GM21723 (cell line): ENCODE data around the gene CTXND1.
A peak's percentile ranks its signal among the peaks of the same experiment; 100 is the strongest.
"Not testable (repeated sequence)": the region's sequence is repeated elsewhere in the genome, so short reads cannot be mapped to it uniquely, and the experiment has no call there.

Experiments
- ATAC-seq: cut with Tn5 transposase; IDR thresholded peaks from one replicate; pipeline ENCODE4 v1.9.1; 2021; ENCODE audit warnings: mild to moderate bottlenecking, moderate library complexity; ENCODE audit not compliant: unreplicated experiment

The CTXND1 gene

DNA sequence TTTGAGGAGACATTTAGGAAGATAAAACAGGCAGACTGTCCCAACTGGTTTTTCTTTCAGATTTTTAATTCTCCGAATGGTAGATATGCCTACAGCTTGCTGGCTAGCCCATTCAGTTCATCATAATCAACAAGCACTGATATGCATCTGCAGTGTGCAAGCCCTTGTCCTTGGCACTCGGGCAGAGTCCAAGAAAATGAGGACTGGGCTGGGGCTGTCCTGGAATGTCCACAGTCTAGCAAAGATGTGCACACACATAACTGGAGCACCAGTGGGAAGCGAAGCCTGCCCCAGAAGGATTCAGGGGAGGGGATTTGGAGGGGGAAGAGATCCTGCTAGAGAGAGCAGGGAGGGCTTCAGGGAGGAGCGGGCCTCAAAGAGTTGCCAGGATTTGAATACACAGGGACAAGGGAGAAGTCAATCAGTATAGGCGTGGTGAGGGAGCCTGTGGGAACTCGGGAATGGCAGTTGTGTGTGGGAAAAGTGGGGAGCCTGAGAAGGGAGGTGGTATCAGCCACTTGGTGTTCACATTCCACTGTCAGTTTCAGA, 90.5 kb downstream of the CTXND1 start:
- ATAC-seq, result no peak

- ATAC-seq, result peak; percentile 81
Observed at GRCh38 chr15:80160570-80161156, 91.3 kb downstream of the CTXND1 start.

DNA sequence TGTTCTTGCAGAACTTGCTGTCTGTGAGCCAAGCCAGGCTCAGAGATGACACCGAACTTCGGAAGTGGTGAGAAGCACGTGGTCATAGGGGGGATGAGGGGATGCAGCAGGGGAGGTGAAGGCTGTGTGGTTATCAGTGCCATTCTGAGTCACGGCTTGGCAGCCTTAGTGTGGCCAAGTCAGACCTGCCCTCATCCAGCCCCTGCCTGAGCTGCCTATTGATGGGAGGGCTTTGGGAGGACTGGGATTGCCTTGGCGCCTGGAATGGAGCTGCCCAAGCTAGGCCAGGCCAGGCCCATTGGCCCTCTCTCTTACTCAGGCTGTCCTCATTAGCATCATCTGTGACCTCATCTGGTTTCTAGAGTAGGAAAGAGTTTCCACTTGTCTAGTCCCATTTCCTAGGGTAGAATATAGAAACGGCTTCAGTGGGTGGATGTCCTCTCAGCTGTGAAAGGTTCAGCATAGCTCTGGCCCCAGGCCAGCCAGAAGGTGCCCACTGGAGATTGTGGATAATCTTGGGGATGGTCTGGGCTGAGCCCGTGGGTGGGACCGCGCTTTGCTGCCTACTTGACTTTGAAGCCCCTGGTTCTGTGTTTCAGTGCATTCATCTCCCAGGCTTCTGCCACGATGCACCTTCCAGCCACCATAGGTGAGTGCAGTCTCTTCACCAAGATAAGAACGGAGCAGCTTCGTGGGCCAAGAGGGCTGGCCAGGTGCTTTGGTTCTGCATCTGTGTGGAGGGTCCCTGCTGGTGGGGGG, 92.0 kb downstream of the CTXND1 start:
- no peak for ATAC-seq

DNA sequence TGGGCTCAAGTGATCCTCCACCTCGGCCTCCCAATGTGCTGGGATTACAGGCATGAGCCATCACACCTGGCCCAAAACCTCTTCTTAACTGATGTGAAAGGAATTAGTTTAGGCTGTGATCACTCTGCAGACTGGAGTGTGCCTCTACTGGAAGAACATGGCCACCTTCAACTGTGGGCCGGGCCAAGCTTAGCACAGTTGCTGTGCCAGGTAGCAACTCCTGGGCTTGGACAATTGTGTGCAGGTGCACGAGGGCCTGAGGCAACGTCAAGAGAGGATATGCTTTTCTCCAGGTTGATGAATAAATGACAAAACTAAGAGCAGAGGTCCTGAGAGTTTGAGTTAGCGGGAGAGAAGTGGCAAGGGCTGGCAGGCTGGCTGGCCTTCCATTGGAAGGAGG, 92.7 kb downstream of the CTXND1 start:
- ATAC-seq, result no peak

DNA sequence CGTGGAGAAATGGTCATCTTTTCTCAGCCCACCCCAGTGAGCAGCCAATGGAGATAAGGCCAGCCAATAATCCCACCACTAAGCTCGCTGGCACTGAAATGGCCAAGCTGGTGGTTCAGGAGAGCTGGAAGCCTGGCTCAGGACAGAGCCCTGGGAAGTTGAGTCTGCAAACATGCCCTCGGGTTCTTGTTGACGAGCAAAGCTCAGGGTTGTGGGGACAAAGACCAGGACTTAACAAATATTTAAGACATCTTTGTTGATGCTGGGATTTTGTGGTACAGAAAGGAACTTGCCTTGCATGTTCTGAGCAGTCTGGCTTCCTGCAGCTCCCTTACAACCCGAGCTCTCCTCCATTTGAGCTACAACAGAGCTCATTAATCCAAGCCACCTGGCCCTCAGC, 94.8 kb downstream of the CTXND1 start:
- ATAC-seq, result no peak

DNA sequence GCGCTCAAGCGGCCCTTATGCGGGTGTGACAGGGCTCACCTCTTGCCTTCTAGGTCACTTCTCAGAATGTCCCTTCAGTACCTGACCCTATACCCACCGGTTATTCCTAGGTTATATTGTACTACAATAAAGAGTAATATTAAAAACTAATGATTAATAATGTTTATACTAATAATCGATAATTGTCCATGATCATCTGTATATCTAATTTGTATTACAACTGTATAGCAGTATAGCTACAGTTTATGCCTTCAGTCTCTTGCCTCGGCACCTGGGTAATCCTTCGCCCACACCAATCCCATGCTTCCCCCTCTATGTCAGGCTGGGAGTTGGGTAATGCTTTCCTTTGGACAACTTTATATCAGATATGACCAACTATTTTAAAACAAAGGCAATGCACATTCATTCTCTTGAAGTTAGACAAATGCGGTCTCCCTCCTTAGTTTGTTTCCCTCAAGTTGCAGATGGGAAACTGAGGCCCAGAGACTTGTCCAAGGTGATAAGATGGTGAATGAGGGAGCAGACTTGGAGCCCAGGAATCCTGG, 95.8 kb downstream of the CTXND1 start:
- no peak for ATAC-seq

- not testable (repeated sequence) for ATAC-seq
Observed at GRCh38 chr15:80155378-80156175, 96.4 kb downstream of the CTXND1 start.

DNA sequence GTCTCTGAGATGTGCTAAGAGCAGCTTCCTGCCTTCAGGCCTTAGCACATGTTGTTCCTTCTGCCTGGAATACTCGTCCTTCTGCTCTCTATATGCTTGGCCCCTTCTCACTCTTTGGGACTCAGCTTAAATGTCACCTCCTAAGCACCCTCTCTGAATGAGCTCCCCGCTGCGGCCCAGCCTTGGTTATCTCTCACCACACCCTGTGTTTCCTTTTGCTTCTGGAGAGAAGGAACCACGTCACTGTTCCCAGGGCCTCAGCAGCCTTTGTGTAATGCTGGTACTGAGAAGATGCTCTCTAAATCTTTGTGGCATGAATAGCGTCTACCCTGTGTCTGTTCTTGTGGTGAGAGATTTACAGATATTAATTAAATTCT, 97.0 kb downstream of the CTXND1 start:
- ATAC-seq, result no peak

DNA sequence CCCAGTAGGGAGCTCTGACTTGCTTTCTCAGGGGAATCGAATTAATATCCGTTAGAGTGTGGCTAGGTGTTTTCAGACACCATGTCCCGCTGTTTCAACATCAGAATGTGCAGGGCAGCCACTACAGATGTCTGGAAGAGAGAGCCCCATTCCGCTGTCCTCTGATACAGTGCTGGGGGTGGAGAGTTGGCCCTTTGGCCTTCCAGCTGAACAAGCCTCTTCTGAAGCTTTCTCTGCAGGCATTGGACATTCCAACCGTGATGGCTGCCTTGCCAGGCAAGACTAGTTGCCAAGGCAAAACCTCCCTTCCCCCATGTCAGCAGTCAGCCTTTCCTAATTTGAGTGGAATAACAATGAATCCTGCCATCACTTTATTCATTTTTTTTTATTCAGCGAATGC, 97.7 kb downstream of the CTXND1 start:
- ATAC-seq, result no peak

DNA sequence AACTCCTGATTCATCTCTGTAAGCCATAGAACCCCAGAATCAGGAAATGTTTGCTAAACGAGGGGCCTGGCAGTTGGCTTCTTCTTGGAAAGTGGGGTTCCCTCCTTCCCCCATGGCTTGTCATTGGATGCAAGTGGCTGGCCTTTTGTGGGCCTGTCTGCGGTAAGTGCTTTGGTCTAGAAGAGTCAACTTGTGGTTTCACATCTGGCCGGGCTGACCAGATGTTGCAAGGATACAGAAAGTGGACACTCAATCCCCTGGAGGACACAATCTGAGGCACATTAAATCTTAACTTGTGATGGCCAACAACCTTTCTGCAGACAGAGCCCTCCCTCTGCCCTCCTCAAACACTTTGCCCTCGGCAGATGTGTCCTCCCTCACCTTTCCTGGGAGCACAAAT, 98.1 kb downstream of the CTXND1 start:
- ATAC-seq, result no peak

- peak; percentile 63 for ATAC-seq
Observed at GRCh38 chr15:80152896-80153876, 98.8 kb downstream of the CTXND1 start, which contains the start of gene FAH. Gene FAH, plus strand, starts transcription at chr15:80152999. Its CDS starts 56 bp downstream, at chr15:80153055.

DNA sequence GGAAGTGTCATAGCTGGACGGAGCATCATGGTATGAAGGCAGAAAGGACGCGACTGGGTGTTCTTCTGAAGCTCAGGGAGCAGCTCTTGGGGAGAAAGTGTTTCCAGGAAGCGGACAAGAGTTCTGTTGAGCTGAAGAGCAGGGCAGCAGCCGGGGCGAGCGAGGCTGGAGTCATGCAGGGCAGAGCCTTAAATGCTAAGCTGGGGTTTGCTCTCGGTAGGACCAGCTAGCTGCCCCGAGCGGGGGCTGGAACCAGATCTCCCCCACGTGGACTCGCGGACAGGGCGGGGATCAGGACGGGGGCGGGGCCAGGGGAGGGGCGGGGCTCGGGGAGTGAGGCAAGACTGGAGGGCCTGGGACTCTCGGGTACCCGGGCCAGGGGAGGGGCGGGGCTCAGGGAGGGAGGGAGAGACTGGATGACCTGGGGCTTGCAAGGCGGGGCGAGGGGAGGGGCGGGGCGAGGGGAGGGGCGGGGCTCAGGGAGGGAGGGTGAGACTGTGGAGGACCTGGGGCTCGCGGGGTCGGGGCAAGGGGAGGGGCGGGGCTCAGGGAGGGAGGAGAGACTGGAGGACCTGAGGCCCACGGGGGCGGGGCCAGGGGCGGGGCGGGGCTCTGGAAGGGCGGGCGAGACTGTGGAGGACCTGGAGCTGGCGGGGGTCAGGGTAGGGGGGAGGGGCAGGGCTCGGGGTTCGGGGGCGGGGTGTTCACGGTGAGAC, 99.7 kb downstream of the CTXND1 start:
- peak; percentile 60 for ATAC-seq

DNA sequence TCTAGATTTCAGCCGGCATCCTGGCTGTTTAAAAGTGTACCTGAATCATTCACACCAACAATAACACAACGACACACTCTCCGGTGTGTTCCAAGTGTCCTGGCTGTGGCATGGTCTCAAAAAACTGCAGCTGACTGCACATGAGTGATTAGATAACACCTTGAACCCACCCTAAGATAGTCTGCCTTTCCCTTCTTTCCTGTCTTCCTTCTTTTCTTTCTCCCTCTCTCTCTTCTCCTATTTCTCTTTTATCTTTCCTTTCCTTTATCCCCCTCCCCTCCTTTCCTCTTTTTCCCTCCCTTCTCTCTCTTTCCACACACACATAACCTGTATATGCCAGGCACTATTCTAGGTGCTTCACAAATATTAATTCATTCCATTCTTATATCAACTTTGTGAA, 100.4 kb downstream of the CTXND1 start:
- no peak for ATAC-seq

DNA sequence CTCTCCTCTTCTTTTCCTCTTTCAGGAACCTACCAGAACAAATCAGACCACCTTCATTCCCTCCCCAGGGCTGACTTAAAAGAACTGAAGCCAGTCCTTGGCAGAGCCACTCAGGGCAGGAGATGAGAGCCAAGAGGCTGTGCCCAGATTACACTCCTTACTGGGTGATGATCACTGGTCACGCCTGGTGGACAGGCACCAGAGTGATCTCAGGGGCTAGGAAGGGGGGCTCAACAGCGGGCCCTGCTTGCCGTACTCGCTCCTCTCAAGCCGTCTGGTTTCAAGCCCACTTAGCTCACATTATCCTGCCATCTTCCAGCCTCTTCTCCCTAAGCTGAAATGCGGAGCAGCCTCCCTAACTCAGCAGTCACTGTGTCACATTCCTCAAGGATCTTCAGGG, 100.9 kb downstream of the CTXND1 start:
- ATAC-seq, result no peak
